Stimulated activated CD4-positive, alpha-beta T cell treated with anti-CD3 and anti-CD28 coated beads, TNF-alpha, amount 100 ng/mL, for 48 hours (primary cell): ENCODE results near the gene UBE2I.
"Not testable (repeated sequence)": the region's sequence is repeated elsewhere in the genome, so short reads cannot be mapped to it uniquely, and the experiment has no call there.

Experiments used
- DNase-seq, 3 donors: peaks; one replicate each; pipeline ENCODE4 v3.0.0-alpha.2; 2020; ENCODE audit warnings: low read depth in 3 of 3

The UBE2I gene

DNA sequence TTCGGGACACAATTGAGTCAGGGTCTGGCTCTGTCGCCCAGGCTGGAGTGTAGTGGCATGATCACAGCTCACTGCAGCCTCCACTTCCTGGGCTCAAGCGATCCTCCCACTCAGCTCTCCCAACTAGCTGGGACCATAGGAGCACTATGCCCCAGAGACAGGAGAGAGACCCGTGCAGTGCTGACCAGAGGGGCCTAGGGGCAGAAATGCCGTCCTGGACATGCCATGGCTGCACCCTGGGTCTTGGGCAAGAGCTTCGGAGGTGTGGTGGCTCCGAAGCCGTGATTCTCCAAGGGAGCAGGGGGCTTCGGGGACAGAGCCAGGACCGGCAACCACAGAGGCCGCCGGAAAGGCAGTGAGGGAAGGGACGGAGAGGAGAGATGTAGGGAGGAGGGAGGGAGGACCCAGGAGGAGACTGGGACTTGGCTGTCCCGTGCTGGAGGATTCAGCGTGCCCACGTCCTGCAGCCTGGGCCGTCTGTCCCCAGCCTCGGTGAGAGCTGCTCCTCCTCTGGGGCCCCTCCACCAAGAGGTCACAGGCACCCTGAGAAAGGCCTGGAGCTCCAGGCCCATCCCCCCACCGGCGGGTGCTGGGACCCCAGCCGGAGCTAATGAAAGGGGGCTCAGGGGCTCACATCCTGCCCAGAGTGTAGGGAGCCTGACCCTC lies 31.7 kb upstream of the UBE2I start:
- no peak for DNase-seq

DNA sequence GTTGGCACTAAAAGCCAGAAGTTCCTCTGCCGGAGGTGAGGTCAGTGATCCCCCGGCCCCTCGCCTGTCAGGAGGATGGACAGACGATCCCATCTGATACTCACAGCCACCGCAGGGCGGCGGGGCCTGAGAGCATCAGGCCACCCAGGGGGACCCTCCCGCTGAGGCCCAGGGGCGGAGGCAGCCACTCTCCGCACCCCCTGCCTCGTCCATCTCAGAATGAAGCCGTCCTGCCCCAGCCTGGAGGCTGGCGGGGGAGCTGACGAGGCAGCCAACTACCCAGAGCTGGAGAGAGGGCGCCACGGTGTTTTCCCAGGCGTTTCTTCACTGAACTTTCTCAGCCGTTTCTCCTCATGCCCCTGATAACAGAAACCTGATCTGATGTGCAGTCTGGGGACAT lies 31.0 kb upstream of the UBE2I start:
- no peak for DNase-seq

DNA sequence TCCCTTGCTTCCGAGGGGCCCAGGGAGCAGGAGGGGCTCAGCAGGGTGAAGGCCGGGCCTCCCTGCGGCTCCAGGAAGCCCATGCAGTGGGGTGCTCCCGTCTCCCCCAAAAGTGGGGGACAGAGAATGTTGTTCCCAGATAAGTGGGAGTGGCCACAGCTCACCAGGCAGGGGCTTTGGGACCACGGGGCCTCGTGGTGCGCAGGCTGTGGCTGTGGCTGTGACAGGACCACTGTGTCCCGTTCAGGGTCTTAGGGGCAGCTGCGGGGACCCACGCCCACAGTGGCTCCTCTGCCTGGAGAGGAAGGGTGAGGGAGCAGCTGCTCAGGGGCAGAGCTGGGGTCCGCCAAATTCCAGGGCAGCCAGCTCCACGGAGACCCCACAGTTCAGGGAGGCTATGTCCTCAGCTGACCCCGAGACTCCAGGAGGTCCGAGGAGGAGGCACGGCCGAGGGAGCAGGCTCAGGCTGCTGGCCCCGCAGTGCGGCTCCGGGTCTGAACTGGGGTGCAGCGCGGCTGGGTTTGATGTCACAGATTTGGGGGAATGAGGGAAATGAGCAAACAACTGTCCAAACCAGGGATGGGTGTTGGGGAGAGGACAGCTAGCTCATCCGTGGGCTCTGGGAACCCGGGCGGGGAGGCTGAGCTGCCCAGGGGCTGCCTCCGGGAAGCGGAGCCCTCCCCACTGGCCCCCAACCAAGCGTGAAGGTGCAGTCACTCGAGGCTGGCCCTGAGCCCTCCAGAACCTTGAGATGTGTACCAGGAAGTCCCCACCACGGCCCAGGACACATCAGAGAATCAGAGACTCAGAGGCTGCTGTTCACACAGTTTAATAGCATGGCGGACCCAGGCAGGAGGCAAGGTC lies 30.1 kb upstream of the UBE2I start:
- no peak for DNase-seq

GRCh38 chr16:1279945-1280589 lies 29.4 kb upstream of the UBE2I start:
- no peak for DNase-seq

GRCh38 chr16:1280783-1281182 lies 28.7 kb upstream of the UBE2I start:
- DNase-seq = no peak

GRCh38 chr16:1281517-1281916 lies 27.9 kb upstream of the UBE2I start:
- DNase-seq = no peak

- DNase-seq = no peak
Observed at GRCh38 chr16:1282324-1282973, 27.0 kb upstream of the UBE2I start.

- DNase-seq = no peak
Observed at GRCh38 chr16:1283296-1283695, 26.1 kb upstream of the UBE2I start.

DNA sequence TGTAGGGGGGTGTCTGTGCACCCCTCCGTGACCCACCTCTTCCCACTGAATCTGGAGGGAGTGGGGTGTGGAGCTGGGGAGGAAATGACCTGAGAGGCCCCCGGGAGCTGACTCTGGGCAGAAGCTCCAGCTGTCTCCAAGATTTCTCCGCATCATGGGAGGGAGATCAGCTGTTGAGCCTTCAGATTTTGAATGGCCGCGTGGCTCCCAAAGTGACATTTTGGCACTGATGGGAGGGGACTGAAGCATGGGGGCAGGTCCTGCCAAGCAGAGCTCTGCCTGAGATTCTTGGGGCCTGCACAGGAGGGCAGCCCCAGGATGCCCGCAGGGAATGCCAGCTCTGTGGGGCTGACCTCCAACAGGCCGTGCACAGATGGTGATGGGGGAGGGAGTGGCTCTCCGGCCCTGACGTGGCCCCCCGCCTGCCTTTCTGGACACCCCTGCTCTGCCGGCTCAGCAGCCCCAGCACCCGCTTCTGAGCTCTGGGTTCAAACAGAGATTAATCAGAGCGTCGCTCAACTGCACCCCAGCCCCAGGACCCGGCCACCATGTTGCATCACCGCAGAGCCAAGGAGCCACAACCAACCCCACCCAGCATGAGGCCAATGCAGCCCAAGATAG lies 25.3 kb upstream of the UBE2I start:
- no peak for DNase-seq

DNA sequence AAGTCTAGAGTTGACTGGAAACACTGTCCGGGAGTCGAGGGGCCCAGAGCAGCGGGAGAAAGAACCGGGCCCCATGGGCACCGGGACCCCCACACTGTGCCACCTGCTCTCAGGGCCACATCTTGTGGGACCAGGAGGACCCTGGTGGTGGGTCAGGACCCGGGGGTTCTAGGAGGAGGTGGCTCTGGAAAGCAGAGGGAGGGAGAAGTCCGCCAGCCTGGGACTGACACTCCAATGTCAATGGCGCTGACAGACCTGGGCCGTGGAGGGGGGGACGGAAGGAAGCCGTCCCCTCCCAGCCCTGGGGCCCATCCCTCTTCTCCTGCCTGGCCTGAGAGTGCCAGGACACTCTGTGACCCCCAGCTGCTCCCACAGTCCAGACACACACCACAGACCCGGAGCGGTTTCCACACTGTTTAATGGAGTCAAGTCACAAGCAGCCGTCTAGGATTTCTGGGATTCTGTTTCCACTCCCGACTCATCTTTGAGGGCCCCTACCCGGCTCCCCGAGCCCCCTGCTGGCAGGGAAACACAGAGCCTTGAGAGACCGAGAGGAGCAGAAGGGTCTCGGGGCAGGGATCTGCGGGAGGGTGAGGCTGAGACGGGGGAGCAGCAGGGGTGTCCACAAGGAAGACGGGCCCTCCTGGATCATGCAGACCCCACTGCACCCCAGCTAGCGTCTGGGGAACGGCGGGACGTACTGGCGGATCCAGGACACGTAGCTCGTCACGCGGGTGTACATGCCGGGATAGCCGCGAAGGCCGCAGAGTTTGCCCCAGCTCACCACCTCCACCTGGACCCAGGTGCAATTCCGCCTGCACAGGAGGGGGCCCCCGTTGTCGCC lies 23.5 kb upstream of the UBE2I start:
- DNase-seq = no peak

GRCh38 chr16:1286513-1287094 lies 22.8 kb upstream of the UBE2I start:
- DNase-seq = no peak

DNA sequence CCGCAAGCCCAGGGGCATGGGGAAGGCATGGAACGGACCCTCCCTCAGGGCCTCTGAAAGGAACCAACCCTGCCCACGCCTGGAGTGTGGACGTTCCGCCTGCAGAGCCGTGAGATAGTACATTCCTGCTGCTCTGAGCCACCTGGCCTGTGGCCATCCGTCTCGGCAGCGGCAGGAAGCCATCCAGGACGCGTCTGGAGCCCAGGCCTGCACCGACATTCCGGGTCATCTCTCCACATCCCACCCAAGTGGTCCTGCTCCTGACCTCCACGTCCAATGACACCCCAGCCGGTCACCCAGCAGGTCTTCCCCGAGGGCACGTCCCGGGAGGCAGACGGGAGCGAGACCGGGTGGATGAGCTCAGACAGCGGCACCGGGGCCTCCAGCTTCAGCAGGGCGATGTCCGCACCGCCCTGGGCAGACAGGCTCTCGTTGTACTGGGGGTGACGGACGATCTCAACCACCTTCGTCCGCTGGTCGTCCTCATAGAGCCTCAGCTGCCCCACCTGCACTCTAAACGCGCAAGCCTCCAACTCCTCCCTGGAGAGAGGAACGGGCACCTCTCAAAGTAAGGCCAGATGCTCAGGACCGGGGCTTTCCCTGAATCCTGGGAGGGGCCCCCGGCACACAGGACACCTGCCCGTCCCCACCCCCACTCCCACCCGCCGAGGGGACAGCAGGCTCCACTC lies 21.3 kb upstream of the UBE2I start:
- DNase-seq = no peak

DNA sequence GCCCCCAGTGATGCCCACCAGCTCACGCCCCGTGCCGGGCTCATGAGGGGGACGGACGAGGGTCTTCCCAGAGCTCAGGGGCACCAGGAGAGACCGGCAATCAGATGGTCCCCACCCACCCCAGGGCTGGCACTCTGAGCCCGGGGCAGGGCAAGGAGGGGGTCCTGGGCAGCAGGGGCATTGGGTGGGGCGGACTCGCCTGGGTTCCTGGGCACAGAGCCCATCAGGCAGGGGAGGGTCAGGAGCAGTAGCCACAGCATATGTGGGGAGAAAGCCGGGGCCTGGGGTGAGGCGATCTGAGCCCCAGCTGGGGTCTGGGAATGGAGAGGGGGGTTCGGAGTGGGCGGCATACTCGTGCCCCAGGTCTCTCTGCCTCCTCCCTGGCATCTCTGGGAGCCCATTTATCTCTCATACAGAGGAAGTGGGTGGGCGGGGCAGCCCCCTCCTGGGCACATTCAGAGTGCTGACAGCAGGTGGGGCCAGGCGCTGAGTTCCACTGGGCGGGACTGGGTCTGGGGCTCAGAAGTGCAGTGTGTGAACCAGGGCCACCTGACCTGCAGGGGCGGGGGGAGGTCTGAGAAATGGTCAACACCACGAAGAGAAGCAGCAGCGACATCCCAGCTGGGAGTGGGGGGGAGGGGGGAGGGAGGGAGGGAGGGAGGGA lies 20.5 kb upstream of the UBE2I start:
- DNase-seq = no peak

GRCh38 chr16:1289477-1289866 lies 20.0 kb upstream of the UBE2I start:
- no peak for DNase-seq

DNA sequence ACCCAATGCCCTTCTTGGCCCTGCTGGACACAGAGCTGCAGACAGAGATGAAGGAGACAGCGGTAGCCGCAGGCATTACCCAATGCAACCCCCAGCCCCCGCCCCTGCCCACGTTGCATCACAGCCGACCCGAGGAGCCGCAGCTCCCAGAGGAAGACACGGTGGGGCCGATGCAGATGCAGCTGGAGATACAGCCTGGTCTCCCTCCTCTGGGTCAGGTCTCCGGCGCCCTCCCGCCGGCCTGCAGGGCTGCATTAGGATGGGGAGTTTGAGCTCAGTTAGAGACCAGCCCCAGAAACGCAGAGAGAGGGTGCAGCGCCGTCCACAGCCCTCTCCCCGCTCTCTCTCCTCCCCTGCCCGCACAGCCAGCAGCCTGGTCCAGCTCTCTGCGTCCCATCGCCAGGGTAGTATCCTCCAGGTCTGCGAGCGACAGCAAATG lies 19.4 kb upstream of the UBE2I start:
- DNase-seq = no peak

GRCh38 chr16:1290860-1291575 lies 18.4 kb upstream of the UBE2I start:
- no peak for DNase-seq

DNA sequence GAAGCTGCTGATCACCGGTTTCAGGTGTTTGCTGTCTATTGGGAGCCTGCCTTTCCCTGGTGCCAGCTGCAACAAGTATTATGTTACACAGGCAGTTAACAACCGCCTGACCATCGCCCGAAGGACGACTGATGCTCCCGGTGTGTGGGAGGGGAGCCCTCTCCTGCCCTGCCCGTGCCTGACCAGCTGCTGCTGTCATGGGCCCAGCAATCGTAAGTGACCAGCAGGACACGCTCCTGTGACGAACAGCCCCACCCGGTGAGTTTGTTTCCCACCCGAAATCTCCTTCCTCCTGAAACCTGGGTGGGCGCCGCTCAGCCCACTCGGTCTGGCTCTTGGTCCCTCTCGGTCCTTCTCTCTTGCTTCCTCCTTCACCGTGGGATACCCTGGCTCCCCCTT lies 17.9 kb upstream of the UBE2I start:
- DNase-seq = no peak

GRCh38 chr16:1292208-1292607 lies 17.2 kb upstream of the UBE2I start:
- not testable (repeated sequence) for DNase-seq

DNA sequence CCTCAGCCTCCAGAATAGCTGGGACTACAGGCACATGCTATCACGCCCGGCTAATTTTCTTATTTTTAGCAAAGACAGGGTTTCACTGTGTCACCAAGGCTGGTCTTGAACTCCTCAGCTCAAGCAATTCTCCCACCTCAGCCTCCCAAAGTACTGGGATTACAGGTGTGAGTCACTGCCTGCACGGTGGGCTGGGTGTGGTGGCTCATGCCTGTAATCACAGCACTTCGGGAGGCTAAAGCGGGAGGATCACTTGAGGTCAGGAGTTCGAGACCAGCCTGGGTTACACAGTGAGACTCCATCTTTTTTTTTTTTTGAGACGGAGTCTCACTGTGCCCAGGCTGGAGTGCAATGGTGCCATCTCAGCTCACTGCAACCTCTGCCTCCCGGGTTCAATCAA lies 16.6 kb upstream of the UBE2I start:
- not testable (repeated sequence) for DNase-seq
